K562 (cell line): Measurements from ENCODE around the gene CREB3L4. TPM values are rescaled to one million over a fixed set of nuclear protein-coding genes. Genes with fewer than 3 reads are reported as not detected.

Experiments used
- CBX5 ChIP-seq: IDR thresholded peaks from 2 replicates; pipeline ENCODE4 v1.6.1; 2014; ENCODE audit warnings: low read depth, borderline replicate concordance
- CCNT2 ChIP-seq: IDR thresholded peaks from 2 replicates; pipeline ENCODE4 v1.6.1; 2011; ENCODE audit warnings: borderline replicate concordance, low read depth, mild to moderate bottlenecking, moderate library complexity, mixed read lengths, low read length; ENCODE audit not compliant: insufficient read length; ENCODE audit errors: extremely low read depth
- CHD2 ChIP-seq: IDR thresholded peaks from 2 replicates; pipeline ENCODE4 v1.6.1; 2011; ENCODE audit warnings: low read depth, low read length
- KDM1A ChIP-seq, 2 experiments: fragments of 450-650 bp; IDR thresholded peaks; 2 replicates each; pipeline ENCODE4 v1.6.1; 2016; ENCODE audit warnings: mild to moderate bottlenecking in 2 of 2
- NEUROD1 ChIP-seq: fragments of 150-350 bp; IDR thresholded peaks from 2 replicates; pipeline ENCODE4 v1.6.1; 2014; ENCODE audit warnings: borderline replicate concordance, low read length, low read depth; ENCODE audit not compliant: partially characterized antibody
- RBM39 ChIP-seq: fragments of 200-400 bp; formaldehyde crosslinking; optimal IDR thresholded peaks from 2 replicates; pipeline ENCODE3; 2018; ENCODE audit warnings: low read depth, low read length
- SNRNP70 ChIP-seq: fragments of 200-400 bp; formaldehyde crosslinking; optimal IDR thresholded peaks from 2 replicates; pipeline ENCODE3; 2017; ENCODE audit warnings: low read depth, low read length
- SRSF1 ChIP-seq: fragments of 200-400 bp; formaldehyde crosslinking; IDR thresholded peaks from 2 replicates; pipeline ENCODE4 v1.6.1; 2017; ENCODE audit warnings: mild to moderate bottlenecking, low read depth, low read length, moderate library complexity
- TEAD1 ChIP-seq, 2 experiments: fragments of 450-650 bp in 1 of 2; sonication (generic) in 1 of 2; formaldehyde crosslinking; IDR thresholded peaks; 2 replicates each; pipeline versions ENCODE4 v1.4.0 to v1.8.0; 2020 to 2022; ENCODE audit warnings: mild to moderate bottlenecking in 2 of 2, missing genetic modification reagents in 1 of 2
- ZNF586 ChIP-seq: fragments of 450-650 bp; formaldehyde crosslinking; conservative IDR thresholded peaks from 2 replicates; pipeline ENCODE4 v1.4.0; 2020; ENCODE audit warnings: mild to moderate bottlenecking, moderate library complexity
- polyA plus RNA-seq, 8 experiments: library from polyadenylated mRNA; depleted of rRNA in 4 of 8; stranded (reverse) in 5 of 8; unstranded in 3 of 8; fragments of >200 nt; fragmentation: Nextera tagmentation in 2 of 8; fragmentation: Illumina TruSeq in 1 of 8; extraction: Ambion mirVana in 2 of 8; extraction: Trizol in 1 of 8; gene quantifications; 2 replicates each; pipeline versions ENCODE4 v1.2.1 to v1.2.3, GENCODE V29; 2011 to 2014; ENCODE audit warnings: inconsistent platforms in 1 of 8, missing spikeins in 1 of 8
- total RNA-seq, 7 experiments: library from RNA; depleted of rRNA in 6 of 7; stranded (reverse); fragments of >200 nt in 6 of 7; fragmentation: Illumina TruSeq in 2 of 7; extraction: Trizol in 2 of 7; gene quantifications; 2 replicates each; pipeline versions ENCODE4 v1.2.1 to v1.2.3, GENCODE V29; 2011 to 2021; ENCODE audit warnings: low replicate concordance in 1 of 7
- TF ChIP-seq, protein P1 (sequence below): sonication (generic); formaldehyde crosslinking; IDR thresholded peaks from 2 replicates; pipeline ENCODE4 v1.8.0; 2023; ENCODE audit warnings: mild to moderate bottlenecking, missing genetic modification reagents
- TF ChIP-seq, protein P2 (sequence below): fragments of 150-350 bp; IDR thresholded peaks from 2 replicates; pipeline ENCODE4 v1.6.1; 2014; ENCODE audit warnings: low read depth, mild to moderate bottlenecking, low read length, borderline replicate concordance

The CREB3L4 gene
- total and polyA plus RNA-seq, 9 of the 15 experiments (the other 6 are each of a cell fraction or from before 2014, with no cell fraction given): 9.9 to 18.6 (median 13.9) TPM

DNA sequence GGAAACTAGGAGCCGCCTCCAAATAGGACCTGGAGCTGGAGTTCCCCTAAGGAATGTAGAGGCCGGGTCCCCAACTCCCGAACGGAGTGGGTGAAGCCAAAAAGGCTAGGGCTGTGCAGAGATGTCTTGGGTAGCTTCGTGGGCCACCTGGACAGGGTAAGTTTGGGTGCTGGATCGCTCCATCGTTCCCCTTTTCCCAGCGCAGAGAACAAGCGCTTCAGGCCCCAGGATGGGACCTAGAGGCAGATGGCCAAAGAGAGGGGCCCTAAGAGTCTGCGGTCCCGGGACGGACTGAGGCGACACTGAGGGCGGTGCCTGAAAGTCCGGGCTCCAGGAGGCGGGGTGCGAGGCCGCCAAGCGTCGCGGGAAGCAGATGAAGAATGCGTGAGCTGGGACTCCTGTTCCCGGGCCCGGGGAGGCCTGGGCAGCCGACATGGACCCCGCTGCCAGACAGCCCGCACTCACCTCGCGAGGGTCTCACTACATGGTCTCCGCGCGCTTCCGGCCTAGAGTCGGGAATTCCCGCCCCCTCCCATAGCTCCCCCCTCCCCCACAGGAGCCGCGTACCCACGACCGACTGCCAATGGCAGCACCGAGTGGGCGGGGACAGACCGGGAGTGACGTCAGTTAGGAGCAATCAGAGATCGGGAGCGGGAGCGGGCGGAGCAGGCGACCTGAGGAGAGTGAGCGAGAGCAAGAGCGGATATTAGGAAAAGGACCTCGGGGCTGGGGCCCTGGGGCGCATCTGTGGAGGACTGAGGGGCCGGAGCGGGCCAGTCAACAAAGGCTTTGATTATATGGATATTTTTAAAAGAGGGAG is 4.5 kb upstream of the CREB3L4 start, which contains the start of gene SLC39A1 (continued):
- TF ChIP-seq CCNT2 (peak; percentile 35), TEAD1 (CRISPR knock-in tag; IDR thresholded peaks at IDR 0.05) (peak in 1 of 2 experiments; percentile 66; a peak in 1 of 4 replicates), SRSF1 (no peak), NEUROD1 (peak; percentile 71), KDM1A (IDR thresholded peaks at IDR 0.05) (no peak), RBM39 (no peak), CHD2 (peak; percentile 92), CBX5 (no peak), SNRNP70 (no peak), ZNF586 (no peak)
- TF ChIP-seq, protein P1, sequence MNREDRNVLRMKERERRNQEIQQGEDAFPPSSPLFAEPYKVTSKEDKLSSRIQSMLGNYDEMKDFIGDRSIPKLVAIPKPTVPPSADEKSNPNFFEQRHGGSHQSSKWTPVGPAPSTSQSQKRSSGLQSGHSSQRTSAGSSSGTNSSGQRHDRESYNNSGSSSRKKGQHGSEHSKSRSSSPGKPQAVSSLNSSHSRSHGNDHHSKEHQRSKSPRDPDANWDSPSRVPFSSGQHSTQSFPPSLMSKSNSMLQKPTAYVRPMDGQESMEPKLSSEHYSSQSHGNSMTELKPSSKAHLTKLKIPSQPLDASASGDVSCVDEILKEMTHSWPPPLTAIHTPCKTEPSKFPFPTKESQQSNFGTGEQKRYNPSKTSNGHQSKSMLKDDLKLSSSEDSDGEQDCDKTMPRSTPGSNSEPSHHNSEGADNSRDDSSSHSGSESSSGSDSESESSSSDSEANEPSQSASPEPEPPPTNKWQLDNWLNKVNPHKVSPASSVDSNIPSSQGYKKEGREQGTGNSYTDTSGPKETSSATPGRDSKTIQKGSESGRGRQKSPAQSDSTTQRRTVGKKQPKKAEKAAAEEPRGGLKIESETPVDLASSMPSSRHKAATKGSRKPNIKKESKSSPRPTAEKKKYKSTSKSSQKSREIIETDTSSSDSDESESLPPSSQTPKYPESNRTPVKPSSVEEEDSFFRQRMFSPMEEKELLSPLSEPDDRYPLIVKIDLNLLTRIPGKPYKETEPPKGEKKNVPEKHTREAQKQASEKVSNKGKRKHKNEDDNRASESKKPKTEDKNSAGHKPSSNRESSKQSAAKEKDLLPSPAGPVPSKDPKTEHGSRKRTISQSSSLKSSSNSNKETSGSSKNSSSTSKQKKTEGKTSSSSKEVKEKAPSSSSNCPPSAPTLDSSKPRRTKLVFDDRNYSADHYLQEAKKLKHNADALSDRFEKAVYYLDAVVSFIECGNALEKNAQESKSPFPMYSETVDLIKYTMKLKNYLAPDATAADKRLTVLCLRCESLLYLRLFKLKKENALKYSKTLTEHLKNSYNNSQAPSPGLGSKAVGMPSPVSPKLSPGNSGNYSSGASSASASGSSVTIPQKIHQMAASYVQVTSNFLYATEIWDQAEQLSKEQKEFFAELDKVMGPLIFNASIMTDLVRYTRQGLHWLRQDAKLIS: no peak
- TF ChIP-seq, protein P2, sequence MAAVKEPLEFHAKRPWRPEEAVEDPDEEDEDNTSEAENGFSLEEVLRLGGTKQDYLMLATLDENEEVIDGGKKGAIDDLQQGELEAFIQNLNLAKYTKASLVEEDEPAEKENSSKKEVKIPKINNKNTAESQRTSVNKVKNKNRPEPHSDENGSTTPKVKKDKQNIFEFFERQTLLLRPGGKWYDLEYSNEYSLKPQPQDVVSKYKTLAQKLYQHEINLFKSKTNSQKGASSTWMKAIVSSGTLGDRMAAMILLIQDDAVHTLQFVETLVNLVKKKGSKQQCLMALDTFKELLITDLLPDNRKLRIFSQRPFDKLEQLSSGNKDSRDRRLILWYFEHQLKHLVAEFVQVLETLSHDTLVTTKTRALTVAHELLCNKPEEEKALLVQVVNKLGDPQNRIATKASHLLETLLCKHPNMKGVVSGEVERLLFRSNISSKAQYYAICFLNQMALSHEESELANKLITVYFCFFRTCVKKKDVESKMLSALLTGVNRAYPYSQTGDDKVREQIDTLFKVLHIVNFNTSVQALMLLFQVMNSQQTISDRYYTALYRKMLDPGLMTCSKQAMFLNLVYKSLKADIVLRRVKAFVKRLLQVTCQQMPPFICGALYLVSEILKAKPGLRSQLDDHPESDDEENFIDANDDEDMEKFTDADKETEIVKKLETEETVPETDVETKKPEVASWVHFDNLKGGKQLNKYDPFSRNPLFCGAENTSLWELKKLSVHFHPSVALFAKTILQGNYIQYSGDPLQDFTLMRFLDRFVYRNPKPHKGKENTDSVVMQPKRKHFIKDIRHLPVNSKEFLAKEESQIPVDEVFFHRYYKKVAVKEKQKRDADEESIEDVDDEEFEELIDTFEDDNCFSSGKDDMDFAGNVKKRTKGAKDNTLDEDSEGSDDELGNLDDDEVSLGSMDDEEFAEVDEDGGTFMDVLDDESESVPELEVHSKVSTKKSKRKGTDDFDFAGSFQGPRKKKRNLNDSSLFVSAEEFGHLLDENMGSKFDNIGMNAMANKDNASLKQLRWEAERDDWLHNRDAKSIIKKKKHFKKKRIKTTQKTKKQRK: no peak
